Smooth muscle cell (in vitro differentiated cells): ENCODE results near the gene MYO7A. TPM values are rescaled to one million over a fixed set of nuclear protein-coding genes. Genes with fewer than 3 reads are reported as not detected.

Experiments
- DNase-seq: peaks from one replicate; lab custom pipeline; 2025; ENCODE audit not compliant: unreplicated experiment; lab: John Stamatoyannopoulos, UW
- H2AFZ ChIP-seq: fragments of 200-600 bp; sonication (generic); 2 replicates; pipeline ENCODE4 v1.6.0; 2016; ENCODE audit warnings: antibody characterized with exemption, low read depth, mild to moderate bottlenecking
- H3F3A ChIP-seq: fragments of 200-600 bp; sonication (generic); 2 replicates; pipeline ENCODE4 v1.6.0; 2017; ENCODE audit warnings: antibody characterized with exemption, low read depth
- H3K27ac ChIP-seq: fragments of 200-600 bp; sonication (generic); 2 replicates; pipeline ENCODE4 v1.5.1; 2016; ENCODE audit warnings: low read depth, mild to moderate bottlenecking
- H3K27me3 ChIP-seq: fragments of 200-600 bp; sonication (generic); 2 replicates; pipeline ENCODE4 v1.6.1; 2016; ENCODE audit warnings: low read depth, mild to moderate bottlenecking
- H3K36me3 ChIP-seq: fragments of 200-600 bp; sonication (generic); 2 replicates; pipeline ENCODE4 v1.5.1; 2016; ENCODE audit warnings: low read depth
- H3K4me1 ChIP-seq: fragments of 200-600 bp; sonication (generic); 2 replicates; pipeline ENCODE4 v1.5.1; 2016; ENCODE audit warnings: low read depth
- H3K4me2 ChIP-seq: fragments of 200-600 bp; sonication (generic); 2 replicates; pipeline ENCODE4 v1.6.0; 2016; ENCODE audit warnings: mild to moderate bottlenecking
- H3K4me3 ChIP-seq: fragments of 200-600 bp; sonication (generic); 2 replicates; pipeline ENCODE4 v1.5.1; 2016; ENCODE audit warnings: mild to moderate bottlenecking
- H3K79me2 ChIP-seq: fragments of 200-600 bp; sonication (generic); 2 replicates; pipeline ENCODE4 v1.6.0; 2016; ENCODE audit warnings: low read depth, mild to moderate bottlenecking
- H3K9ac ChIP-seq: fragments of 200-600 bp; sonication (generic); 2 replicates; pipeline ENCODE4 v1.6.0; 2016; ENCODE audit warnings: low read depth
- H3K9me3 ChIP-seq: fragments of 200-600 bp; sonication (generic); replicated peaks from 2 replicates; pipeline ENCODE4 v1.5.1; 2016; ENCODE audit warnings: low read depth
- H4K20me1 ChIP-seq: fragments of 200-600 bp; sonication (generic); 2 replicates; pipeline ENCODE4 v1.6.0; 2016; ENCODE audit warnings: low read depth
- WGBS: methylation state at CpG from one replicate; pipeline ENCODE4 v1.1.7; 2016; ENCODE audit warnings: low lambda C conversion rate; 5-methylcytosine and 5-hydroxymethylcytosine counted together
- polyA plus RNA-seq: library from polyadenylated mRNA; unstranded; fragments of >200 nt; fragmentation: Nextera tagmentation; extraction: Ambion mirVana; gene quantifications from 2 replicates; pipeline ENCODE4 v1.2.1, GENCODE V29; 2016
- total RNA-seq: library from RNA; depleted of rRNA; stranded (reverse); fragments of >200 nt; gene quantifications from 2 replicates; pipeline ENCODE4 v1.2.3, GENCODE V29; 2014
- TF ChIP-seq, protein P1 (sequence below): fragments of 200-600 bp; sonication (generic); IDR thresholded peaks from 2 replicates; pipeline ENCODE4 v1.5.1; 2017; ENCODE audit warnings: borderline replicate concordance, mild to moderate bottlenecking, antibody characterized with exemption; ENCODE audit not compliant: insufficient read depth, poor library complexity, severe bottlenecking

Gene MYO7A
- total and polyA plus RNA-seq, 2 experiments from 2014 or later: 0.08 to 0.18 TPM

DNA sequence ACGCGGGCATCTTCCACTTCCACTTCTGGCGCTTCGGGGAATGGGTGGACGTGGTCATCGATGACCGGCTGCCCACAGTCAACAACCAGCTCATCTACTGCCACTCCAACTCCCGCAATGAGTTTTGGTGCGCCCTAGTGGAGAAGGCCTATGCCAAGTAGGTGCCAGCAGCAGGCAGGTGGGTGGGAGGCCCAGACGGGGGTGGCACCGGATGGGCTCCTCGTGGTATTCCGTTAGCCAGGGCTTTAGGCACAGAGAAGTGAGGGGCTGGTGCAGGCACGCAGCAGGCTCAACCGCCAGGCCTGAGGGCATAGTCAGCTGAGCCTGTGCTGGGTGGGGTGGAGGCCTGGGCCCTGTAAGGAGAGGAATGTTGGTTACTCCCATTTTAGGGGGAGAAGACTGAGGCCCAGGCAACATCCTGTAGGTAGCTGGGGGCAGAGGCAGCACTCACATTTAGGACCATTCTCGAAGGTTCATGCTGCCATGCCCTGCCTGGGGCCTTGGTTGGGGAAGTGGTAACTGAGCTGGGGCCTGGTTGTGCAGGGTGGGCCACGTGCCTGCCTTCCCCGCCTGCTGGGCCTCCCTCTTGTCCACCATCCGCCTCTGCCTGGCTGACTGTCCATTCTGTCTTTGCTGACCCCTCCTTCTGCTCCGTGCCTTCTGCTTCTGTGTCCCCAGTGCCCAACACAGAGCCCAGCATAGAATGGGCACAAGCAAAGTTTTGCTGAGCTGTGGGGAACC lies 15.2 kb upstream of the MYO7A start:
- Histone ChIP-seq H3K27ac (no peak overlapping the region), H2AFZ (no peak overlapping the region), H3K4me2 (no peak overlapping the region), H3K36me3 (no peaks in the 10 kb centered on the region), H3F3A (no peaks in the 10 kb centered on the region), H4K20me1 (no peaks in the 10 kb centered on the region), H3K9me3 (no peaks in the 10 kb centered on the region), H3K9ac (no peak overlapping the region), H3K27me3 (no peaks in the 10 kb centered on the region), H3K4me1 (no peaks in the 10 kb centered on the region), H3K79me2 (no peaks in the 10 kb centered on the region), H3K4me3 (no peak overlapping the region)
- TF ChIP-seq, protein P1, sequence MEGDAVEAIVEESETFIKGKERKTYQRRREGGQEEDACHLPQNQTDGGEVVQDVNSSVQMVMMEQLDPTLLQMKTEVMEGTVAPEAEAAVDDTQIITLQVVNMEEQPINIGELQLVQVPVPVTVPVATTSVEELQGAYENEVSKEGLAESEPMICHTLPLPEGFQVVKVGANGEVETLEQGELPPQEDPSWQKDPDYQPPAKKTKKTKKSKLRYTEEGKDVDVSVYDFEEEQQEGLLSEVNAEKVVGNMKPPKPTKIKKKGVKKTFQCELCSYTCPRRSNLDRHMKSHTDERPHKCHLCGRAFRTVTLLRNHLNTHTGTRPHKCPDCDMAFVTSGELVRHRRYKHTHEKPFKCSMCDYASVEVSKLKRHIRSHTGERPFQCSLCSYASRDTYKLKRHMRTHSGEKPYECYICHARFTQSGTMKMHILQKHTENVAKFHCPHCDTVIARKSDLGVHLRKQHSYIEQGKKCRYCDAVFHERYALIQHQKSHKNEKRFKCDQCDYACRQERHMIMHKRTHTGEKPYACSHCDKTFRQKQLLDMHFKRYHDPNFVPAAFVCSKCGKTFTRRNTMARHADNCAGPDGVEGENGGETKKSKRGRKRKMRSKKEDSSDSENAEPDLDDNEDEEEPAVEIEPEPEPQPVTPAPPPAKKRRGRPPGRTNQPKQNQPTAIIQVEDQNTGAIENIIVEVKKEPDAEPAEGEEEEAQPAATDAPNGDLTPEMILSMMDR: no peak
- DNase-seq: no peak
- 95% methylated on average over 20 of the region's 20 CpGs for WGBS

DNA sequence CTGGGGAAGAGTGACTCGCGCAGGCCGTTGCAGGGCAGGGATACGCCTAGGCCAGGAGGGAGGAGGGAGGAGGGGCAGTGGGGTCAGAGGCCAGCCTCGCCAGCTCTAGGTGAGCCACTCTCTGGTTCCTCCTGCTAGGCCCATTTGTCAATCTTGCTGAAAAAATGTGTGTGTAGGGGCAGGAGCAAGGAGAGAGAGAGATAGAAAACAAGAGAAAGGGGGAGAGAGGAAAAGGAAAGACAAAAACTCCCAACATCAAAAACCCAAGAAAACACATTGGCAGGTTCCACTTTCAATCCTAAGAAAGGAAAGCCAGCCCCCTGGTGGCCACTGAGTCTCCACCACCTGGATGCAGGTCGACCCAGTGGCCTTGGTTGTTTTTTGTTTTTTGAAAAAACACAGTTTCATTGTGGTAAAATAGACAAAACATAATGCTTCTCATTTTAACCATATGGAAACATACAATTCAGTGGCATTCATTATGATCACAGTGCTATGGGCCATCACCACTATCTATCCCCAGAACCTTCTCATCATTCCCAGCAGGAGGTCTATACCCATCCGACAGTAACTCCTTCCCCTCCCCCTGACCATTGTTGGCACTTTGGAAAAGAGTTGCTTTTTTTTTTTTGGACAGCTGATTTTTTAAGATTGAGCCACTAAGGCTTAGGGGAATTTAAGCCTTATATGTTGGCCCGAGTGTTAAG lies 14.5 kb upstream of the MYO7A start:
- no peak overlapping the region for H3K27ac ChIP-seq
- no peaks in the 10 kb centered on the region for H3K79me2 ChIP-seq
- no peak for DNase-seq
- WGBS: 73% methylated on average over 8 of the region's 8 CpGs
- H3K36me3 ChIP-seq: no peaks in the 10 kb centered on the region
- H4K20me1 ChIP-seq: no peaks in the 10 kb centered on the region
- no peak overlapping the region for H3K9ac ChIP-seq
- no peaks in the 10 kb centered on the region for H3K27me3 ChIP-seq
- H3K4me3 ChIP-seq: no peak overlapping the region
- no peaks in the 10 kb centered on the region for H3F3A ChIP-seq
- TF ChIP-seq, protein P1: peak; percentile 51
- H3K9me3 ChIP-seq: no peaks in the 10 kb centered on the region
- no peaks in the 10 kb centered on the region for H3K4me1 ChIP-seq
- no peak overlapping the region for H2AFZ ChIP-seq
- H3K4me2 ChIP-seq: no peak overlapping the region

GRCh38 chr11:77114089-77114463 lies 14.0 kb upstream of the MYO7A start:
- TF ChIP-seq, protein P1: no peak
- H4K20me1 ChIP-seq: no peaks in the 10 kb centered on the region
- no peak overlapping the region for H2AFZ ChIP-seq
- H3F3A ChIP-seq: no peaks in the 10 kb centered on the region
- no peaks in the 10 kb centered on the region for H3K4me1 ChIP-seq
- H3K27ac ChIP-seq: no peak overlapping the region
- H3K4me2 ChIP-seq: no peak overlapping the region
- no peaks in the 10 kb centered on the region for H3K36me3 ChIP-seq
- DNase-seq: no peak
- no peak overlapping the region for H3K9ac ChIP-seq
- H3K4me3 ChIP-seq: no peak overlapping the region
- WGBS: 97% methylated on average over 13 of the region's 13 CpGs
- H3K79me2 ChIP-seq: no peaks in the 10 kb centered on the region
- H3K27me3 ChIP-seq: no peaks in the 10 kb centered on the region
- no peaks in the 10 kb centered on the region for H3K9me3 ChIP-seq
